Measurements from ENCODE around the gene RAP2A. TPM values are rescaled to one million over a fixed set of nuclear protein-coding genes. Genes with fewer than 3 reads are reported as not detected.

Gene RAP2A
- total and polyA plus RNA-seq, 9 of the 15 experiments (the other 6 are each of a cell fraction or from before 2014, with no cell fraction given), result 1.8 to 11.7 (median 5.6) TPM

DNA sequence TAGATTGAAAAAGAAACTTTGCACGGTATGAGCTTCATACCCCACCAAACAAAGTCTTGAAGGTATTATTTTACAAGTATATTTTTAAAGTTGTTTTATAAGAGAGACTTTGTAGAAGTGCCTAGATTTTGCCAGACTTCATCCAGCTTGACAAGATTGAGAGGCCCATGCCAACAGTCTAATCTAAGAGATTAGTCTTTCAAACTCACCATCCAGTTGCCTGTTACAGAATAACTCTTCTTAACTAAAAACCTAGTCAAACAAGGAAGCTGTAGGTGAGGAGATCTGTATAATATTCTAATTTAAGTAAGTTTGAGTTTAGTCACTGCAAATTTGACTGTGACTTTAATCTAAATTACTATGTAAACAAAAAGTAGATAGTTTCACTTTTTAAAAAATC, 41.9 kb upstream of the RAP2A start:
- H3K9me3 ChIP-seq (replicated peaks; ENCODE audit: control insufficient read depth, insufficient read depth, low read depth, low read length), result no peaks in the 10 kb centered on the region
- no peak for ATAC-seq
- no peaks in the 10 kb centered on the region for H3K9me1 ChIP-seq (ENCODE audit: control insufficient read depth, insufficient read depth, low read length)
- DNase-seq (ENCODE audit: extremely low read depth in 1 of 4, low spot score in 3 of 4), result no peak
- POLR2A ChIA-PET, result interaction anchor here (0.6 kb wide), 1 partner anchor 11 kb away, joined by 3 read pairs; no protein-coding TSS in a partner anchor
- WGBS (ENCODE audit: insufficient coverage, low coverage, missing lambda C conversion rate), result 73% methylated on average over 1 of the region's 1 CpG
- no peak overlapping the region for H3K9ac ChIP-seq (ENCODE audit: insufficient read depth in 1 of 2, low read depth in 2 of 2, low read length in 2 of 2)
- no peaks in the 10 kb centered on the region for H3K27me3 ChIP-seq (ENCODE audit: control insufficient read depth in 2 of 2, insufficient read depth in 2 of 2, low read length in 2 of 2)
- no peak overlapping the region for H3K4me2 ChIP-seq (ENCODE audit: insufficient read depth, low read length)
- TF ChIP-seq, protein P1, sequence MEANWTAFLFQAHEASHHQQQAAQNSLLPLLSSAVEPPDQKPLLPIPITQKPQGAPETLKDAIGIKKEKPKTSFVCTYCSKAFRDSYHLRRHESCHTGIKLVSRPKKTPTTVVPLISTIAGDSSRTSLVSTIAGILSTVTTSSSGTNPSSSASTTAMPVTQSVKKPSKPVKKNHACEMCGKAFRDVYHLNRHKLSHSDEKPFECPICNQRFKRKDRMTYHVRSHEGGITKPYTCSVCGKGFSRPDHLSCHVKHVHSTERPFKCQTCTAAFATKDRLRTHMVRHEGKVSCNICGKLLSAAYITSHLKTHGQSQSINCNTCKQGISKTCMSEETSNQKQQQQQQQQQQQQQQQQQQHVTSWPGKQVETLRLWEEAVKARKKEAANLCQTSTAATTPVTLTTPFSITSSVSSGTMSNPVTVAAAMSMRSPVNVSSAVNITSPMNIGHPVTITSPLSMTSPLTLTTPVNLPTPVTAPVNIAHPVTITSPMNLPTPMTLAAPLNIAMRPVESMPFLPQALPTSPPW (CRISPR knock-in tag; IDR thresholded peaks at IDR 0.05), result no peak
- TF ChIP-seq, protein P2, sequence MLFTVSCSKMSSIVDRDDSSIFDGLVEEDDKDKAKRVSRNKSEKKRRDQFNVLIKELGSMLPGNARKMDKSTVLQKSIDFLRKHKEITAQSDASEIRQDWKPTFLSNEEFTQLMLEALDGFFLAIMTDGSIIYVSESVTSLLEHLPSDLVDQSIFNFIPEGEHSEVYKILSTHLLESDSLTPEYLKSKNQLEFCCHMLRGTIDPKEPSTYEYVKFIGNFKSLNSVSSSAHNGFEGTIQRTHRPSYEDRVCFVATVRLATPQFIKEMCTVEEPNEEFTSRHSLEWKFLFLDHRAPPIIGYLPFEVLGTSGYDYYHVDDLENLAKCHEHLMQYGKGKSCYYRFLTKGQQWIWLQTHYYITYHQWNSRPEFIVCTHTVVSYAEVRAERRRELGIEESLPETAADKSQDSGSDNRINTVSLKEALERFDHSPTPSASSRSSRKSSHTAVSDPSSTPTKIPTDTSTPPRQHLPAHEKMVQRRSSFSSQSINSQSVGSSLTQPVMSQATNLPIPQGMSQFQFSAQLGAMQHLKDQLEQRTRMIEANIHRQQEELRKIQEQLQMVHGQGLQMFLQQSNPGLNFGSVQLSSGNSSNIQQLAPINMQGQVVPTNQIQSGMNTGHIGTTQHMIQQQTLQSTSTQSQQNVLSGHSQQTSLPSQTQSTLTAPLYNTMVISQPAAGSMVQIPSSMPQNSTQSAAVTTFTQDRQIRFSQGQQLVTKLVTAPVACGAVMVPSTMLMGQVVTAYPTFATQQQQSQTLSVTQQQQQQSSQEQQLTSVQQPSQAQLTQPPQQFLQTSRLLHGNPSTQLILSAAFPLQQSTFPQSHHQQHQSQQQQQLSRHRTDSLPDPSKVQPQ (CRISPR knock-in tag; IDR thresholded peaks at IDR 0.05; ENCODE audit: borderline replicate concordance), result no peak
- no peak for TF ChIP-seq ZNF57 (CRISPR knock-in tag; IDR thresholded peaks at IDR 0.05)
- TF ChIP-seq HDAC8 (tag; IDR thresholded peaks at IDR 0.05), result no peak
- no peak for TF ChIP-seq MCM2 (IDR thresholded peaks at IDR 0.05; ENCODE audit: low read depth)
- TF ChIP-seq NR2C1 (IDR thresholded peaks at IDR 0.05), result no peak
- TF ChIP-seq NR2C1 (tag; IDR thresholded peaks at IDR 0.05), result no peak
- TF ChIP-seq, protein P3, sequence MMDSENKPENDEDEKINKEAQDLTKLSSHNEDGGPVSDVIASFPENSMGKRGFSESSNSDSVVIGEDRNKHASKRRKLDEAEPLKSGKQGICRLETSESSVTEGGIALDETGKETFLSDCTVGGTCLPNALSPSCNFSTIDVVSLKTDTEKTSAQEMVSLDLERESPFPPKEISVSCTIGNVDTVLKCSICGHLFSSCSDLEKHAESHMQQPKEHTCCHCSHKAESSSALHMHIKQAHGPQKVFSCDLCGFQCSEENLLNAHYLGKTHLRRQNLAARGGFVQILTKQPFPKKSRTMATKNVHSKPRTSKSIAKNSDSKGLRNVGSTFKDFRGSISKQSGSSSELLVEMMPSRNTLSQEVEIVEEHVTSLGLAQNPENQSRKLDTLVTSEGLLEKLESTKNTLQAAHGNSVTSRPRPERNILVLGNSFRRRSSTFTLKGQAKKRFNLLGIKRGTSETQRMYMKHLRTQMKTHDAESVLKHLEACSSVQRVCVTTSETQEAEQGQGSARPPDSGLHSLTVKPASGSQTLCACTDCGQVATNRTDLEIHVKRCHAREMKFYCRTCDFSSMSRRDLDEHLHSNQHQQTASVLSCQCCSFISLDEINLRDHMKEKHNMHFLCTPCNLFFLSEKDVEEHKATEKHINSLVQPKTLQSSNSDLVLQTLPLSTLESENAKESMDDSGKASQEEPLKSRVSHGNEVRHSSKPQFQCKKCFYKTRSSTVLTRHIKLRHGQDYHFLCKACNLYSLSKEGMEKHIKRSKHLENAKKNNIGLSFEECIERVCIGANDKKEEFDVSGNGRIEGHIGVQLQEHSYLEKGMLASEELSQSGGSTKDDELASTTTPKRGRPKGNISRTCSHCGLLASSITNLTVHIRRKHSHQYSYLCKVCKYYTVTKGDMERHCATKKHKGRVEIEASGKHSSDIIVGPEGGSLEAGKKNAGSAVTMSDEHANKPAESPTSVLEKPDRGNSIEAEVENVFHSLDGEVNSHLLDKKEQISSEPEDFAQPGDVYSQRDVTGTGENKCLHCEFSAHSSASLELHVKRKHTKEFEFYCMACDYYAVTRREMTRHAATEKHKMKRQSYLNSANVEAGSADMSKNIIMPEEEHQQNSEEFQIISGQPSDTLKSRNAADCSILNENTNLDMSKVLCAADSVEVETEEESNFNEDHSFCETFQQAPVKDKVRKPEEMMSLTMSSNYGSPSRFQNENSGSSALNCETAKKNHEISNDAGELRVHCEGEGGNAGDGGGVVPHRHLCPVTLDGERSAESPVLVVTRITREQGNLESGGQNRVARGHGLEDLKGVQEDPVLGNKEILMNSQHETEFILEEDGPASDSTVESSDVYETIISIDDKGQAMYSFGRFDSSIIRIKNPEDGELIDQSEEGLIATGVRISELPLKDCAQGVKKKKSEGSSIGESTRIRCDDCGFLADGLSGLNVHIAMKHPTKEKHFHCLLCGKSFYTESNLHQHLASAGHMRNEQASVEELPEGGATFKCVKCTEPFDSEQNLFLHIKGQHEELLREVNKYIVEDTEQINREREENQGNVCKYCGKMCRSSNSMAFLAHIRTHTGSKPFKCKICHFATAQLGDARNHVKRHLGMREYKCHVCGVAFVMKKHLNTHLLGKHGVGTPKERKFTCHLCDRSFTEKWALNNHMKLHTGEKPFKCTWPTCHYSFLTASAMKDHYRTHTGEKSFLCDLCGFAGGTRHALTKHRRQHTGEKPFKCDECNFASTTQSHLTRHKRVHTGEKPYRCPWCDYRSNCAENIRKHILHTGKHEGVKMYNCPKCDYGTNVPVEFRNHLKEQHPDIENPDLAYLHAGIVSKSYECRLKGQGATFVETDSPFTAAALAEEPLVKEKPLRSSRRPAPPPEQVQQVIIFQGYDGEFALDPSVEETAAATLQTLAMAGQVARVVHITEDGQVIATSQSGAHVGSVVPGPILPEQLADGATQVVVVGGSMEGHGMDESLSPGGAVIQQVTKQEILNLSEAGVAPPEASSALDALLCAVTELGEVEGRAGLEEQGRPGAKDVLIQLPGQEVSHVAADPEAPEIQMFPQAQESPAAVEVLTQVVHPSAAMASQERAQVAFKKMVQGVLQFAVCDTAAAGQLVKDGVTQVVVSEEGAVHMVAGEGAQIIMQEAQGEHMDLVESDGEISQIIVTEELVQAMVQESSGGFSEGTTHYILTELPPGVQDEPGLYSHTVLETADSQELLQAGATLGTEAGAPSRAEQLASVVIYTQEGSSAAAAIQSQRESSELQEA (IDR thresholded peaks at IDR 0.05; ENCODE audit: low read depth), result no peak
- no peak for TF ChIP-seq GATAD2A (IDR thresholded peaks at IDR 0.05)
- no peak for TF ChIP-seq ZNF830 (CRISPR knock-in tag; IDR thresholded peaks at IDR 0.05)
- no peak overlapping the region for H3K27ac ChIP-seq (ENCODE audit: extremely low read depth, low read depth, low read length)
- CTCF ChIA-PET (ENCODE audit: low intra/inter-chr PET ratio), result no interaction called here
- 0 out of 3 replicates have a peak, but pooled peaks cover 3% of the 10 kb centered on the region for H3K36me3 ChIP-seq (ENCODE audit: control insufficient read depth, insufficient read depth, low read length)
- intact Hi-C loops (cut with micrococcal nuclease) (loop anchor here (10.0 kb wide), 1 partner anchor 183 kb away; no protein-coding TSS in a partner anchor), in situ Hi-C loops (cut with MboI) (no loop called here)
- H3K4me1 ChIP-seq (replicated peaks in 1 of 2; ENCODE audit: control insufficient read depth in 2 of 2, insufficient read depth in 2 of 2, low read length in 2 of 2), result no peaks in the 10 kb centered on the region; a peak in 2 of 5 replicates
- BruUV-seq (replicated peaks), result no TSS peak
- no peaks in the 10 kb centered on the region for H3K79me2 ChIP-seq (ENCODE audit: control insufficient read depth, insufficient read depth, low read length)
- H3K4me3 ChIP-seq, result no peak overlapping the region
- H2AFZ ChIP-seq (ENCODE audit: low read depth, low read length), result no peak overlapping the region
- no peaks in the 10 kb centered on the region for H4K20me1 ChIP-seq (replicated peaks; ENCODE audit: control insufficient read depth, insufficient read depth, low read length)
- no peak for FAIRE-seq
